Measurements from ENCODE around the gene DOCK8. TPM values are rescaled to one million over a fixed set of nuclear protein-coding genes. Genes with fewer than 3 reads are reported as not detected.

The DOCK8 gene
- total RNA-seq, 4 donors from 2014 or later, result 18.1 to 33.3 (median 28.6) TPM

DNA sequence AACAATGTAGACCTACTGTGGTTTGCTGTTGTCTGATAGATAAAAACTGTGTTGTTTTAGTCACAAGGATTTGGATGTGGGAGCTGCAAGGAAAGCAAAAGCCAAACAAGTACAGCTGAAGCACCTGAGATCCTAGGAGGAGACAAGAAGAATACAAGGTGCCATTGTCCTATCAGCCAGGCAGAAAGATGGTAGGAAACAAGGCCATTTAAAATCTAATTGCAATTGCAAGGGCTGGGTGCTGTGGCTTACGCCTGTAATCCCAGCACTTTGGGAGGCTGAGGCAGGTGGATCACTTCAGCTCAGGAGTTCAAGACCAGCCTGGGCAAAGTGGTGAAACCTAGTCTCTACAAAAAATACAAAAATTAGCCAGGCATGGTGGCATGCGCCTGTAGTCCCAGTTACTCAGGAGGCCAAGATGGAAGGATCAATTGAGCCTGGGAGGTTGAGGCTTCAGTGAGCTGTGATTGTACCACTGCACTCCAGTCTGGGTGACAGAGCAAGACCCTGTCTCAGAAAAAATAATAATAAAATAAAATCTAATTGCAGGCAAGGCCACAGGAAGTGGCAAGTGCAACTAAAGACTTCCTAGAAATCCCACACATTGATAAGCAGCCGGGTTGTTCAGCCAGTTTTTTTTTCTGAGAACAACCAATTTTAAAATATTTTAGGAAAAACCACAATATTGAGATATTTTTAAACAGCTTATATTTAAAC lies 22.6 kb downstream of the DOCK8 start:
- ATAC-seq (ENCODE audit: low FRiP score), result no peak
- DNase-seq (ENCODE audit: low spot score), result no peak
- TF ChIP-seq, protein P1, sequence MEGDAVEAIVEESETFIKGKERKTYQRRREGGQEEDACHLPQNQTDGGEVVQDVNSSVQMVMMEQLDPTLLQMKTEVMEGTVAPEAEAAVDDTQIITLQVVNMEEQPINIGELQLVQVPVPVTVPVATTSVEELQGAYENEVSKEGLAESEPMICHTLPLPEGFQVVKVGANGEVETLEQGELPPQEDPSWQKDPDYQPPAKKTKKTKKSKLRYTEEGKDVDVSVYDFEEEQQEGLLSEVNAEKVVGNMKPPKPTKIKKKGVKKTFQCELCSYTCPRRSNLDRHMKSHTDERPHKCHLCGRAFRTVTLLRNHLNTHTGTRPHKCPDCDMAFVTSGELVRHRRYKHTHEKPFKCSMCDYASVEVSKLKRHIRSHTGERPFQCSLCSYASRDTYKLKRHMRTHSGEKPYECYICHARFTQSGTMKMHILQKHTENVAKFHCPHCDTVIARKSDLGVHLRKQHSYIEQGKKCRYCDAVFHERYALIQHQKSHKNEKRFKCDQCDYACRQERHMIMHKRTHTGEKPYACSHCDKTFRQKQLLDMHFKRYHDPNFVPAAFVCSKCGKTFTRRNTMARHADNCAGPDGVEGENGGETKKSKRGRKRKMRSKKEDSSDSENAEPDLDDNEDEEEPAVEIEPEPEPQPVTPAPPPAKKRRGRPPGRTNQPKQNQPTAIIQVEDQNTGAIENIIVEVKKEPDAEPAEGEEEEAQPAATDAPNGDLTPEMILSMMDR (IDR thresholded peaks at IDR 0.05), result no peak

DNA sequence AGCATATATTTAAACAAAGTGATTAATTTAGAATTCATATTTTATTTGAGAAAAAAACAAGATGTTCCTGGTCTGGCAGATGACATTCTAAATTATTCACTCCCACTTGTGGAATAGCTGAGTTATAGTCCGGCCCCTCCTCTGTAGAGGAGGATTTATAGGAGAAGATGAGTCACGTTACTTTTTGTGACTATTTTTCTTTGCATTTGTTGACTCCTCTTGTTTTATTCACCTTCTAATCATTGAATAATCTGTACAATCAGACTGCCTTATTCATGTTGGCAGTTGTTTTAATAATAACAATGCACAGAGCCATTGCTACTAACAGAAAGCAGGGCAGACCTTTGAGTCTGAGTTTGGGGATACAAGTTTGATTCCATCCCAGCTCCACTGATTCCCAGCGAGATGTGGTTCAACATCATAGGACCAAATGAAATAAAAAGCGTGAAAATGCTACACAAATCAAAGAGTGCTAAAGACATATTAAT lies 23.2 kb downstream of the DOCK8 start:
- DNase-seq (ENCODE audit: low spot score) (no peak), ATAC-seq (ENCODE audit: low FRiP score) (no peak)
- TF ChIP-seq, protein P1 (IDR thresholded peaks at IDR 0.05), result no peak

DNA sequence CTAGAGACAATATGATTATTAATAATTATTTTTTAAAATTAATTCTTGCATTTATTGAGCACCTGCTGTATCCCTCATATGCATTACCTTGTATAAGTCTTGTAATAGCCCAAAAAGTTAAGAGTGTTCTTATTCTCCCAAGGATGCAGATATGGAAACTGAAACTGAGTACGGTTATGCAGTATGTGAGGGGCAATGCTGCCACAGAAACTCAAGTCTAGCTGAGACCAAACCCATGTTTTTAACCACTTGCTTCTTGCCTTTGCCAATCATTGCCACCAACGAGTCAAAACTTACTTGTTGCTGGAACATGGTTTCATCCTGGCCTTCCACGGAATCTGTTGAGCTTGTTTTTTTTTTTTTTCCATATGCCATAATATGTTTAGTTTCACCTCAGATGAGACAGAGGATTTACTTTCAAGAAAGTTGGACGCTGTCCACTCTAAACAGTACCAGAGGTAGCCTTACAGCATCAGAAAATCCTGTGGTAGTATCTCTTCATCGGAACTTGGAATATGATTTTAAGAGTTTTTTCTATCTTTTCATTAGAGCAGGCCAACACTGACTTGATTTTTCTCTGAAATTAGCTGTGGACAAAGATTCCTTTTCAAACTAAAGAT lies 27.9 kb downstream of the DOCK8 start:
- TF ChIP-seq, protein P1 (IDR thresholded peaks at IDR 0.05), result no peak
- DNase-seq (ENCODE audit: low spot score) (no peak), ATAC-seq (ENCODE audit: low FRiP score) (no peak)

DNA sequence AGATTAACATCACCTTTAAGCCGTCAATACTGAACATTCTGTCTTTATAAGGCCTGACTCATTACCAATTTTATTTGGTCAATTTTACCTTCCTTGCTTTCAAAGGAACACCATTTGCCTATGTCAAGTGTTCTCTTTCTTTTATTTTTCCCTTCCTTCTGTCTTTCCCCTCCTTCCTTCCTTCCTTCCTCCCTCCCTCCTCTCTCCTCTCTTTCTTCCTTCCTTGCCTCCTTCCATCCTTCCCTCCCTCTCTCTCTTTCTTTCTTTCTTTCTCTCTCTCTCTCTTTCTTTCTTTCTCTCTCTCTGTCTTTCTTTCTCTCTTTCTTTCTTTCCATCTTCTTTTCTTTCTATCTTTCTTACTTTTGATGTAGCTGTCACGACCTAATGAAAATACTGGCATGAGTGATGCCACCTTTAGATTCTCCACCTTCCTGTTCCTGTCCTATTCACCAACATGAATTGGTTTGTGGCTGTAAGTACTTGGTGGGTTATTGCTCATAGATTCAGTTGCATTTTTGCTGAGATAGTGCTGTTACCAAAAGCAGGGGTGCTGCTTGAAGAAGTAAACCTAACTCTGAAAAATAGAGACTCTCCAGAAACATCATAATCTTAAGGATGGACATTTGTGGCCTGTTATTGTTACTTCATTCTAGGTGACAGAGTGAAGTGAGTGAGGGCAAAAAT lies 33.8 kb downstream of the DOCK8 start:
- ATAC-seq (ENCODE audit: low FRiP score) (no peak), DNase-seq (ENCODE audit: low spot score) (no peak)
- TF ChIP-seq, protein P1 (IDR thresholded peaks at IDR 0.05), result no peak

DNA sequence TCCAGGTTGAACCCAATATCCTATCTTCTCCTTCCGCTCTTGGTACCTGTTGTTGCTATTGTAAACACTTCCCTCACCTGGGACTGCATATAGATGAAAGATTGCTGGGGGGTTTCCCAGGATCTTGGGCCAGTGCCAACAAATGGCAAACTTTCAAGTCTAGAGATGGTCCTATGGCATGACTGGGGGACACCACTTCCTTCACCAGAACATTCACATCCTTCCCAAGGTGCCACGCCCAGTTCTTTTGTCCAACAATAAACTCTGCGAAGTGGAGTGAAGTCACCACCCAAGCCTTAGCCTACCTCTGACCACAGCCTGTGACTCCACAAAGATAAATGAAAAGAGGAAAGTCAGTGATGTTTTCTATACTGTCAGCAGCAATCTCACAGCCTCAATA lies 34.4 kb downstream of the DOCK8 start:
- TF ChIP-seq, protein P1 (IDR thresholded peaks at IDR 0.05), result no peak
- DNase-seq (ENCODE audit: low spot score) (no peak), ATAC-seq (ENCODE audit: low FRiP score) (no peak)

DNA sequence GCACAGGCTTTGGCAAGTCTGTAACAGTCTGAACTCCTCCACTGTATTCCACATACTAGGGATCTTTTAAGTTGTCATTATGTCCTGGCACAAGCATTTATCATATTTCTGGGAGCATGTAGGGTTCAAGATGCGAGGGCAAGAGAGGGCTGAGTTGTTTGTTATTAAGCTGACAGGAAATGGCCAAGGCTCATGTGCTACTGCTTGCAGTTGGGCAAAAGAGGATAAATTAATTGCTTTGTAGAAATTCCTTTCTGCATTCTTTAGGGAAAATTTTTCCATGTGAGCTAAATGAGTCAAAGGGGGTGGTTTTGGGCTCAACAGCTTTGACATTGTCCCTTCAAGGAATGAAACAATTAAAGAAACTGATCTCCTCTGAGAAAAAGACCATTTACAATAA lies 35.4 kb downstream of the DOCK8 start:
- no peak for DNase-seq (ENCODE audit: low spot score)
- no peak for ATAC-seq (ENCODE audit: low FRiP score)
- TF ChIP-seq, protein P1 (IDR thresholded peaks at IDR 0.05), result no peak
